Loucy (cell line): ENCODE data around the gene DNAJB6.

Experiments
- H2AFZ ChIP-seq: fragments of 200-600 bp; sonication (generic); 2 replicates; pipeline ENCODE4 v1.6.0; 2016; ENCODE audit warnings: antibody characterized with exemption, mild to moderate bottlenecking, low read length, moderate library complexity
- H3F3A ChIP-seq: fragments of 200-600 bp; 2 replicates; pipeline ENCODE4 v1.6.0; 2016; ENCODE audit warnings: antibody characterized with exemption, low read depth, mild to moderate bottlenecking
- H3K27me3 ChIP-seq: fragments of 200-600 bp; sonication (generic); 2 replicates; pipeline ENCODE4 v1.6.1; 2014; ENCODE audit warnings: low read length, mild to moderate bottlenecking; ENCODE audit not compliant: insufficient read depth, poor library complexity, severe bottlenecking
- H3K36me3 ChIP-seq: fragments of 200-600 bp; sonication (generic); 2 replicates; pipeline ENCODE4 v1.6.1; 2016; ENCODE audit warnings: low read length; ENCODE audit not compliant: insufficient read depth
- H3K4me1 ChIP-seq: fragments of 200-600 bp; sonication (generic); 2 replicates; pipeline ENCODE4 v1.5.1; 2014; ENCODE audit warnings: low read length, mild to moderate bottlenecking; ENCODE audit not compliant: insufficient read depth, poor library complexity, severe bottlenecking
- H3K4me2 ChIP-seq: fragments of 200-600 bp; sonication (generic); 2 replicates; pipeline ENCODE4 v1.6.0; 2014; ENCODE audit warnings: antibody characterized with exemption, low read length, low read depth, mild to moderate bottlenecking; ENCODE audit not compliant: poor library complexity, severe bottlenecking
- H3K4me3 ChIP-seq: fragments of 200-600 bp; sonication (generic); 2 replicates; pipeline ENCODE4 v1.5.1; 2014; ENCODE audit warnings: low read length, mild to moderate bottlenecking, mixed read lengths; ENCODE audit not compliant: poor library complexity, severe bottlenecking
- H3K79me2 ChIP-seq: fragments of 200-600 bp; sonication (generic); 2 replicates; pipeline ENCODE4 v1.6.1; 2014; ENCODE audit warnings: low read length; ENCODE audit not compliant: insufficient read depth
- H3K9ac ChIP-seq: fragments of 200-600 bp; sonication (generic); 2 replicates; pipeline ENCODE4 v1.6.0; 2014; ENCODE audit warnings: mild to moderate bottlenecking, low read depth, low read length, moderate library complexity; ENCODE audit not compliant: poor library complexity, severe bottlenecking
- H3K9me2 ChIP-seq: fragments of 200-600 bp; sonication (generic); replicated peaks from 2 replicates; pipeline ENCODE4 v1.6.1; 2016; ENCODE audit warnings: low read depth, low read length, mixed read lengths
- H3K9me3 ChIP-seq: fragments of 200-600 bp; sonication (generic); 2 replicates; pipeline ENCODE4 v1.6.1; 2014; ENCODE audit warnings: mild to moderate bottlenecking, antibody characterized with exemption, low read length, low read depth; ENCODE audit not compliant: insufficient read depth
- H4K20me1 ChIP-seq: fragments of 200-600 bp; sonication (generic); 2 replicates; pipeline ENCODE4 v1.6.0; 2014; ENCODE audit warnings: antibody characterized with exemption, low read length, mild to moderate bottlenecking; ENCODE audit not compliant: insufficient read depth, poor library complexity, severe bottlenecking
- CTCF ChIP-seq: fragments of 200-600 bp; sonication (generic); conservative IDR thresholded peaks from 2 replicates; pipeline ENCODE4 v1.5.1; 2014; ENCODE audit warnings: mild to moderate bottlenecking, antibody characterized with exemption, low read length
- EZH2phosphoT487 ChIP-seq: fragments of 200-600 bp; IDR thresholded peaks from 2 replicates; pipeline ENCODE4 v1.6.1; 2018; ENCODE audit warnings: antibody characterized with exemption, mild to moderate bottlenecking, moderate library complexity, borderline replicate concordance

DNAJB6 gene

GRCh38 chr7:157397731-157398691, 61.2 kb downstream of the DNAJB6 start:
- Histone ChIP-seq H3K36me3 (peaks cover 49% of the 10 kb centered on the region; the same call in 1 of the 2 replicates), H3K27me3 (no peaks in the 10 kb centered on the region), H3K4me2 (no peak overlapping the region), H2AFZ (no peak overlapping the region), H3K4me3 (no peak overlapping the region), H3K9ac (peak overlapping the region; percentile 3), H3K9me3 (no peaks in the 10 kb centered on the region), H3F3A (no peaks in the 10 kb centered on the region), H3K79me2 (peaks cover 61% of the 10 kb centered on the region), H3K9me2 (no peaks in the 10 kb centered on the region), H4K20me1 (peaks cover 25% of the 10 kb centered on the region), H3K4me1 (peaks cover 7% of the 10 kb centered on the region)
- TF ChIP-seq CTCF (peak; percentile 59), EZH2phosphoT487 (no peak)

DNA sequence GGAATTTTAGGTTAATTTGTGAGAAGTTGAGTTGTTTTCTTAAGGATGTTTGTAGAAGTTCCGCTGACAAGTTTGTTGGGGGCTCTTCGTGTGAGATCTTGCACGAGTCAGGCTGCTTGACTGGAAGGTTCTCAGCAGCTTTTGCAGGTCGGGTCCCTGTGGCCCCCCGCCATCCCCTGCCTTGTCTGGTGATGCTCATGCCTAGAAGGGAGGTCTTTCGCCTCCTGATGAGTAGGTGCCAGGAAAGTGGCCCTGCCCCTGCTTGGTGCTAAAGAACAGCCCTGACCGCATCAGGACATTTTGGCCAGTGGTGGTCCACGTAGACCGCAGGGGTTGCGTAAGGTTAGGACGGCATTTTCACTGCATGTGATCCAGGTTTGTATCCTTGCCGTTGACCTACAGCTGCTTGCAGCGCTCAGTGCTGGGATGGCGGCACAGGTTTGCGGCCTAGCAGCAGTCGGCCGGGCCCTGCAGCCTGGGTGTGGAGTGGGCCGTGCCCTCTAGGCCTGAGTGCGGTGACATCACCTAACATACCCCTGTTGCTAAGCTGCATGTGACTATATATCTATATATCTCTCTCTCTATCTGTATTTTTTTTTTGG, 62.4 kb downstream of the DNAJB6 start:
- Histone ChIP-seq H3K27me3 (no peaks in the 10 kb centered on the region), H3K9ac (peak overlapping the region; percentile 3), H3K9me2 (no peaks in the 10 kb centered on the region), H3K4me3 (no peak overlapping the region), H3K79me2 (peaks cover 56% of the 10 kb centered on the region), H2AFZ (no peak overlapping the region), H3K36me3 (peaks cover 46% of the 10 kb centered on the region; the same call in 1 of the 2 replicates), H3K4me2 (no peak overlapping the region), H4K20me1 (peaks cover 25% of the 10 kb centered on the region), H3K9me3 (no peaks in the 10 kb centered on the region), H3F3A (no peaks in the 10 kb centered on the region), H3K4me1 (peaks cover 7% of the 10 kb centered on the region)
- TF ChIP-seq EZH2phosphoT487 (no peak), CTCF (no peak)

DNA sequence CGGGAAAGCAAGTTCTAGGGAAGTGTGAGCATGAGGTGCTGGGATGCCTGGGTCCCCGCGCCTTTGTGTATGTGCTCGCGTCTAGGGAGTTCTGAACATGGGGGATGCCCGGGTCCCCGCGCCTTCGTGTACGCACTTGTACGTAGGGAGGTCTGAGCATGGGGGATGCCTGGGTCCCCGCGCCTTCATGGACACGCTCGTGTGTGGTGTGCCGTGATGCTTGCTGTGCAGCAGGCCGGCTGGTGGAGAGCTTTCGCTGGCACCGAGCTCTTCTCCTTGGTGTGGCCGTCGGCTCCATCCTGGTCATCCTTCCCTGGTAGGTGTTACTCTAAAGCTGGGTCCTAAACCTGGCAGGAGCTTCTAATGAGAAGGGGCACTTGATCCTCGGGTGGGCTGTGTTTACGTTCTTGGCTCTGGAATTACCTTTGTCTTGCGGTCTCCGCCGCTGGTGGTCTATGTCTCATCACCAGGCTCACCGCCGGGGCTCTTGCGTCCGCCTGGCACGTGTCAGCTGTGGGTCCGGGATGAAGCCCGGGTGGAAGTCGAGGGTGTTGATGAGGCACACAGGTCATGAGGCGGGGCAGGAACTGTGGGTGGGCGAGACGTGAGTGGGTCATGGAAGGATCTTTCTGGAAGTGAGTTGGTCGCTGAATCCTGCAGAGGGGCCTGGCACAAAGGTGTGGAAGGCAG, 63.5 kb downstream of the DNAJB6 start:
- Histone ChIP-seq H3K9me2 (no peaks in the 10 kb centered on the region), H3K4me2 (no peak overlapping the region), H3K79me2 (peaks cover 46% of the 10 kb centered on the region), H3K4me3 (no peak overlapping the region), H3K9me3 (no peaks in the 10 kb centered on the region), H3F3A (no peaks in the 10 kb centered on the region), H3K36me3 (peaks cover 45% of the 10 kb centered on the region; the same call in 1 of the 2 replicates), H3K4me1 (peaks cover 7% of the 10 kb centered on the region), H4K20me1 (peaks cover 25% of the 10 kb centered on the region), H3K27me3 (no peaks in the 10 kb centered on the region), H2AFZ (no peak overlapping the region), H3K9ac (no peak overlapping the region)
- TF ChIP-seq EZH2phosphoT487 (no peak), CTCF (no peak)
